Right atrium auricular region (tissue), 2 donors: ENCODE data around the gene VDAC1. TPM values are rescaled to one million over a fixed set of nuclear protein-coding genes. Genes with fewer than 3 reads are reported as not detected.

Source experiments
- DNase-seq: peaks from one replicate; pipeline ENCODE4 v3.0.0-alpha.2; 2019; ENCODE audit warnings: low spot score
- H3K27ac ChIP-seq, 2 donors: fragments of 200-600 bp; sonication (generic); 1 replicate in 1 of 2; 2 replicates in 1 of 2; pipeline ENCODE4 v1.5.1; 2016 to 2019
- H3K27me3 ChIP-seq, 2 donors: fragments of 200-600 bp; sonication (generic); one replicate each; pipeline versions ENCODE4 v1.5.1 to v1.6.0; 2017 to 2019
- H3K36me3 ChIP-seq: fragments of 200-600 bp; sonication (generic); one replicate; pipeline ENCODE4 v1.5.1; 2016
- H3K4me1 ChIP-seq, 2 donors: fragments of 200-600 bp; sonication (generic); one replicate each; pipeline versions ENCODE4 v1.5.1 to v1.6.0; 2017 to 2019
- H3K4me3 ChIP-seq, 2 donors: fragments of 200-600 bp; sonication (generic); 1 replicate in 1 of 2; 2 replicates in 1 of 2; pipeline ENCODE4 v1.5.1; 2017 to 2019; ENCODE audit warnings: mild to moderate bottlenecking in 1 of 2, moderate library complexity in 1 of 2
- H3K9me3 ChIP-seq, 2 donors: fragments of 200-600 bp; sonication (generic); one replicate each; pipeline ENCODE4 v1.5.1; 2019
- total RNA-seq, 2 donors: library from RNA; depleted of rRNA; stranded (reverse); fragments of >200 nt; gene quantifications; one replicate each; pipeline ENCODE4 v1.1.0, GENCODE V29; 2016
- TF ChIP-seq, protein P1 (sequence below), 2 donors: fragments of 200-600 bp; sonication (generic); IDR thresholded peaks; one replicate each; pipeline ENCODE4 v1.5.1; 2019; ENCODE audit warnings: antibody characterized with exemption in 2 of 2

VDAC1 gene
- total RNA-seq, 2 donors from 2014 or later = 263 to 394 TPM

DNA sequence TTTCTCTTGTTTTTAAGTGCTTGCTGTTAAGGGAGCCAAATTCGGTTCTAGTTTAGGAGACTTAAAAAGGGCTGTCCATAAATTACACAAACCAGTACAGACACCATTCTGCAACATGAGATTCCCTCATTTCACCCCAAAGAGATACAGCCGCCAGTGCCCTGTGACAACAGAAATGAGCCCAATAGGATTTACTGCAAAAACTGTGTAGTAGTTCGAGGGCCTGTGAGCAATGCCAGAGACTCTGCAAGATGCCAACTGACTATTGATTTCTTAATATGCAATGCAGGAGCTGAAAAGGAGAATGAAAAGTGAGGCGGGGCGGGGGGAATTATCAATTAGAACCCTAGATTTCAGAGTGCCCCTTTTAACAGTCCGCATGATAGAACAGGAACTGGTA is 30.6 kb downstream of the VDAC1 start:
- peaks cover 71% of the 10 kb centered on the region for H3K36me3 ChIP-seq
- no peaks in the 10 kb centered on the region for H3K9me3 ChIP-seq
- H3K4me1 ChIP-seq = peaks cover 0 to 20% of the 10 kb centered on the region in 2 donors
- H3K27me3 ChIP-seq = no peaks in the 10 kb centered on the region
- no peak for DNase-seq
- no peak overlapping the region for H3K4me3 ChIP-seq
- TF ChIP-seq, protein P1, sequence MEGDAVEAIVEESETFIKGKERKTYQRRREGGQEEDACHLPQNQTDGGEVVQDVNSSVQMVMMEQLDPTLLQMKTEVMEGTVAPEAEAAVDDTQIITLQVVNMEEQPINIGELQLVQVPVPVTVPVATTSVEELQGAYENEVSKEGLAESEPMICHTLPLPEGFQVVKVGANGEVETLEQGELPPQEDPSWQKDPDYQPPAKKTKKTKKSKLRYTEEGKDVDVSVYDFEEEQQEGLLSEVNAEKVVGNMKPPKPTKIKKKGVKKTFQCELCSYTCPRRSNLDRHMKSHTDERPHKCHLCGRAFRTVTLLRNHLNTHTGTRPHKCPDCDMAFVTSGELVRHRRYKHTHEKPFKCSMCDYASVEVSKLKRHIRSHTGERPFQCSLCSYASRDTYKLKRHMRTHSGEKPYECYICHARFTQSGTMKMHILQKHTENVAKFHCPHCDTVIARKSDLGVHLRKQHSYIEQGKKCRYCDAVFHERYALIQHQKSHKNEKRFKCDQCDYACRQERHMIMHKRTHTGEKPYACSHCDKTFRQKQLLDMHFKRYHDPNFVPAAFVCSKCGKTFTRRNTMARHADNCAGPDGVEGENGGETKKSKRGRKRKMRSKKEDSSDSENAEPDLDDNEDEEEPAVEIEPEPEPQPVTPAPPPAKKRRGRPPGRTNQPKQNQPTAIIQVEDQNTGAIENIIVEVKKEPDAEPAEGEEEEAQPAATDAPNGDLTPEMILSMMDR (IDR thresholded peaks at IDR 0.05) = no peak
- H3K27ac ChIP-seq = no peak overlapping the region

DNA sequence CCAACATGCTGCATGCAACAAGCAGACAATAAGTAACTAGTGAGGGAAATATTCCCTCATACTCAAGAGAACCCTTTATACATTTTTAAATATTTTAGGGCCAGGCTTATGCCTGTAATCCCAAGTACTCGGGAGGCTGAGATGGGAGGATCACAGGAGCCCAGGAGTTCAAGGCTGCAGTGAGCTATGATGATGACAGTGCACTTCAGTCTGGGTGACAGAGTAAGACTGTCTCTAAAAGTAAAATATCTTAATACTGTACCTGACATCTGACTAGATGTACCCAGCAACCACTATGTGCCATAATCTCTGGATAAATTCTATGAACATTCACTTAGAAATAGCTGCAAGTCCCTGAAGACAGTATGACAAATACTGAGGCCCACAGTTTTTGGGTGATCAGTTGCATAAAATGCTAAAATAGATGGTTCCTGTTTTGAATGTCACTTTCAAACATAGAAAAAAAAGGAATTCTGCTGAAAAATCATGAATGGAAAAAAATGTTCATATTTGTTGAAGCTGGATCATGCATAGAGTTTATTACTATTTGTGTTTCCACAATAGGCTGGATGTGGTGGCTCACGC is 34.4 kb downstream of the VDAC1 start:
- H3K27me3 ChIP-seq = no peaks in the 10 kb centered on the region
- no peaks in the 10 kb centered on the region for H3K9me3 ChIP-seq
- DNase-seq = no peak
- no peak overlapping the region for H3K27ac ChIP-seq
- H3K4me1 ChIP-seq = peaks cover 0 to 18% of the 10 kb centered on the region in 2 donors
- peaks cover 45% of the 10 kb centered on the region for H3K36me3 ChIP-seq
- no peak overlapping the region for H3K4me3 ChIP-seq
- TF ChIP-seq, protein P1 (IDR thresholded peaks at IDR 0.05) = no peak

GRCh38 chr5:133969654-133970324 is 35.0 kb downstream of the VDAC1 start:
- Histone ChIP-seq H3K27ac (no peak overlapping the region), H3K27me3 (no peaks in the 10 kb centered on the region), H3K4me1 (peaks cover 0 to 18% of the 10 kb centered on the region in 2 donors), H3K9me3 (no peaks in the 10 kb centered on the region), H3K36me3 (peaks cover 38% of the 10 kb centered on the region), H3K4me3 (no peak overlapping the region)
- TF ChIP-seq, protein P1 (IDR thresholded peaks at IDR 0.05) = no peak
- no peak for DNase-seq

DNA sequence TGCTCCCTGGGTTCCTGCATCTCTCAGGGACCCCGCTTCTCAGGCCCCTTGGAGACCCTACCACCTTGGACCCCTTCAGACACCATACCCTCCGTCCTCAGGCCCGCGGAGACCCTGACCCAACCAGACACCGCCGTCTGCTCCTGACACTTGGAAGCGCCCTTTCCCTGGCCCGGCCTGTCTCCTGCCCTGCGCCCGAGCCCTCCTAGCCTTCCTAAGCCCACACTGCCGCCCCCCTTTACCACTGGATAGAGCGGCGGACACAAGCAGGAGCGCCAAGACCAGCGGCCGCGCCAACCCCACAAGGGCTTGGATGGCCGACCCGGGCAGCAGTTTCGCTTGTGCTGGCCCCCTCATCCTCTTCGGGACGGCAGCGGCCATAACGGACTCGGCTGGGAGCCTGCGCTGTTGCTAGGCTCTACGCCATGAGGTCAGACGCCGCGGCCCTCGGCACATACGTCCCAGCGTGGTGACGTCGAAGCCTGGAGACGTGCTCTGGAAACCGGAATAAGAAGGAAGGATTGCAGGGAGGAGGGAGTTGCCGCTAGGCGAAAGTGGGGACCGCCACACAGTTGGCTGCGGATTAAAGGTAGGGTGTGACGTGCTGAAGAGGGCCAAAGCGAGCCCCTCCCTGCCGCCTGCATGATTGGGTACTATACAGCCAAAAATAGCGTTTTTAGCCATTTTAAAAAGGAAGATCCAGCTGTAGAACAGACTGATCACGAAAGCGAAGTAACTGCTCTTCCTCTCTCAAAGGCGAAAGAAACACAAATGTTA is 36.4 kb downstream of the VDAC1 start, which contains the start of gene C5orf15:
C5orf15 (minus strand) TSS at position 422 of the 777 bp plus-strand sequence; CDS start at position 381, 41 bp downstream.
- Histone ChIP-seq H3K4me3 (peak within 1 kb of the TSS; percentile 68 to 93), H3K36me3 (peaks cover 24% of the 10 kb centered on the region), H3K27me3 (no peaks in the 10 kb centered on the region), H3K4me1 (peaks cover 0 to 18% of the 10 kb centered on the region in 2 donors), H3K9me3 (no peaks in the 10 kb centered on the region), H3K27ac (peak within 1 kb of the TSS; percentile 93 to 96)
- DNase-seq = peak; percentile 96
- TF ChIP-seq, protein P1 (IDR thresholded peaks at IDR 0.05) = peak in 1 of 2 donors; percentile 41

DNA sequence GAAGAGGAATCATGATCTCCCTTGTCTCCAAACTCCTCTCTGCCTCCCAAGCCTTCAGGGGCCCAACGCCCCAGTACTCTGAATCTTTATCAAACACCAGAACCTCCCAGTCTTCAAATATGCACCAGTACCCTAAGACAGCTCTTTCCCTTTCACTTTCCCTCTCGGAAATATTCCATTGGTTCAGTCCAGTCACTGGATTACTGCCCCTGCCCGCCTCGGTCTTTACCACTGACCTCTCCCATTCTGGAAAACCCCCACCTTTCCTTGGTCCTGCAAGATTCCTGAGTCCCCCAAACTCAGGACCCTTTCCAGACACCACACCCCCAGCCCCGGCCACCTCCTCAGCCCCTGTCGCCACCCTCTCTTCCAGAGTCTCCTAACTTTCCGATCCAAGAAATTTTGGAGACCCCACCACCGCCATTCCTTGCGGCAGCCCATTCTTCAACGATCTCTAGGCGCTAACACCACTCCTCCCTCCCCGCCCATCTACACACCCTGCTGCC is 37.0 kb downstream of the VDAC1 start:
- no peaks in the 10 kb centered on the region for H3K27me3 ChIP-seq
- TF ChIP-seq, protein P1 (IDR thresholded peaks at IDR 0.05) = no peak
- peaks cover 0 to 22% of the 10 kb centered on the region in 2 donors for H3K4me1 ChIP-seq
- peak overlapping the region; percentile 68 to 93 for H3K4me3 ChIP-seq
- peaks cover 18% of the 10 kb centered on the region for H3K36me3 ChIP-seq
- peak overlapping the region; percentile 93 to 96 for H3K27ac ChIP-seq
- DNase-seq = no peak
- no peaks in the 10 kb centered on the region for H3K9me3 ChIP-seq
